Esophagus squamous epithelium (tissue), 5 donors: ENCODE data around the gene TACR2. TPM values are rescaled to one million over a fixed set of nuclear protein-coding genes. Genes with fewer than 3 reads are reported as not detected.
A peak's percentile ranks its signal among the peaks of the same experiment; 100 is the strongest.

Experiments
- DNase-seq: peaks from one replicate; lab custom pipeline; 2025; lab: John Stamatoyannopoulos, UW
- H3K27ac ChIP-seq, 4 donors: fragments of 200-600 bp; sonication (generic); one replicate each; pipeline ENCODE4 v1.5.1; 2016 to 2019; ENCODE audit warnings: mild to moderate bottlenecking in 1 of 4
- H3K27me3 ChIP-seq, 4 donors: fragments of 200-600 bp; sonication (generic); 1 replicate in 3 of 4; 2 replicates in 1 of 4; pipeline versions ENCODE4 v1.5.1 to v1.6.0; 2017 to 2021; ENCODE audit warnings: antibody characterized with exemption in 1 of 4
- H3K36me3 ChIP-seq, 3 donors: fragments of 200-600 bp; sonication (generic); one replicate each; pipeline ENCODE4 v1.5.1; 2016 to 2019
- H3K4me1 ChIP-seq, 3 donors: fragments of 200-600 bp; sonication (generic); one replicate each; pipeline ENCODE4 v1.5.1; 2017 to 2019
- H3K4me3 ChIP-seq, 4 donors: fragments of 200-600 bp; sonication (generic); 1 replicate in 3 of 4; 2 replicates in 1 of 4; pipeline ENCODE4 v1.5.1; 2016 to 2019; ENCODE audit warnings: mild to moderate bottlenecking in 2 of 4, moderate library complexity in 1 of 4
- H3K9me3 ChIP-seq, 3 donors: fragments of 200-600 bp; sonication (generic); one replicate each; pipeline ENCODE4 v1.5.1; 2016 to 2019
- POLR2A ChIP-seq, 4 donors: fragments of 450-650 bp; IDR thresholded peaks; one replicate each; pipeline ENCODE4 v1.6.1; 2017; ENCODE audit warnings: antibody characterized with exemption in 4 of 4, mild to moderate bottlenecking in 4 of 4, moderate library complexity in 3 of 4
- WGBS, 2 donors: methylation state at CpG; one replicate each; pipeline ENCODE4 v1.1.5; 2018; 5-methylcytosine and 5-hydroxymethylcytosine counted together
- intact Hi-C: fragments of 100-400 bp; cut with DNase I; formaldehyde crosslinking; loops from one replicate; pipeline ENCODE4 v1.15.0; 2022
- total RNA-seq, 4 donors: library from RNA; depleted of rRNA; stranded (reverse); fragments of >200 nt; gene quantifications; one replicate each; pipeline ENCODE4 v1.1.0, GENCODE V29; 2016
- TF ChIP-seq, protein P1 (sequence below), 6 experiments: fragments of 450-650 bp in 4 of 6; fragments of 200-600 bp in 2 of 6; sonication (generic) in 2 of 6; IDR thresholded peaks; one replicate each; pipeline ENCODE4 v1.5.1; 2016 to 2019; ENCODE audit warnings: antibody characterized with exemption in 6 of 6, mild to moderate bottlenecking in 4 of 6, moderate library complexity in 4 of 6
- donor health status: DM: yes; HTN: yes; CAD: no.

TACR2 gene
- total RNA-seq, 4 donors from 2014 or later: 0.72 to 24.0 (median 4.4) TPM

DNA sequence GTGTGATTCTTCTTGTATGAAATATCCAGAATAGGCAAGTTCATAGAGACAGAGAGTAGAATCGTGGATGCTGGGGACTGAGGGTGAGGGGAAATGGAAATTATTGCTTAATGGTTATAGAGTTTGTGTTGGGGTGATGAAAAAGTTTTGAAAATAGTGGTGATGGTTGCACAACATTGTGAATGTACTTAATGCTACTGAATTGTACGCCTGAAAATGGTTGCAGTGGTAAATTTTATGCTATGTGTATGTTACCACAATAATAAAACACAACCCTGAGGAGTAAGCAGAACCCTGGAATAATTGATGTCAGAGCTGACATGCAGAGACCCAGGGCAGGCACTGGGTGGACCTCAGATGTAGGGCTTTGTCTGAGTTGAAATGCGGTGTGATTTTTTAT, 57.6 kb downstream of the TACR2 start:
- Histone ChIP-seq H3K4me3 (no peak overlapping the region), H3K4me1 (peaks cover 45 to 66% (median 46%) of the 10 kb centered on the region in 3 donors), H3K36me3 (peaks cover 0 to 61% (median 0%) of the 10 kb centered on the region in 3 donors), H3K27me3 (no peaks in the 10 kb centered on the region), H3K9me3 (no peaks in the 10 kb centered on the region), H3K27ac (peak overlapping the region; percentile 74 to 90 (median 86))
- intact Hi-C loops: no loop called here
- 72 to 79% methylated on average over 3 of the region's 3 CpGs for WGBS, 2 donors
- no peak for DNase-seq
- TF ChIP-seq POLR2A (IDR thresholded peaks at IDR 0.05): no peak
- TF ChIP-seq, protein P1, sequence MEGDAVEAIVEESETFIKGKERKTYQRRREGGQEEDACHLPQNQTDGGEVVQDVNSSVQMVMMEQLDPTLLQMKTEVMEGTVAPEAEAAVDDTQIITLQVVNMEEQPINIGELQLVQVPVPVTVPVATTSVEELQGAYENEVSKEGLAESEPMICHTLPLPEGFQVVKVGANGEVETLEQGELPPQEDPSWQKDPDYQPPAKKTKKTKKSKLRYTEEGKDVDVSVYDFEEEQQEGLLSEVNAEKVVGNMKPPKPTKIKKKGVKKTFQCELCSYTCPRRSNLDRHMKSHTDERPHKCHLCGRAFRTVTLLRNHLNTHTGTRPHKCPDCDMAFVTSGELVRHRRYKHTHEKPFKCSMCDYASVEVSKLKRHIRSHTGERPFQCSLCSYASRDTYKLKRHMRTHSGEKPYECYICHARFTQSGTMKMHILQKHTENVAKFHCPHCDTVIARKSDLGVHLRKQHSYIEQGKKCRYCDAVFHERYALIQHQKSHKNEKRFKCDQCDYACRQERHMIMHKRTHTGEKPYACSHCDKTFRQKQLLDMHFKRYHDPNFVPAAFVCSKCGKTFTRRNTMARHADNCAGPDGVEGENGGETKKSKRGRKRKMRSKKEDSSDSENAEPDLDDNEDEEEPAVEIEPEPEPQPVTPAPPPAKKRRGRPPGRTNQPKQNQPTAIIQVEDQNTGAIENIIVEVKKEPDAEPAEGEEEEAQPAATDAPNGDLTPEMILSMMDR (IDR thresholded peaks at IDR 0.05): no peak

DNA sequence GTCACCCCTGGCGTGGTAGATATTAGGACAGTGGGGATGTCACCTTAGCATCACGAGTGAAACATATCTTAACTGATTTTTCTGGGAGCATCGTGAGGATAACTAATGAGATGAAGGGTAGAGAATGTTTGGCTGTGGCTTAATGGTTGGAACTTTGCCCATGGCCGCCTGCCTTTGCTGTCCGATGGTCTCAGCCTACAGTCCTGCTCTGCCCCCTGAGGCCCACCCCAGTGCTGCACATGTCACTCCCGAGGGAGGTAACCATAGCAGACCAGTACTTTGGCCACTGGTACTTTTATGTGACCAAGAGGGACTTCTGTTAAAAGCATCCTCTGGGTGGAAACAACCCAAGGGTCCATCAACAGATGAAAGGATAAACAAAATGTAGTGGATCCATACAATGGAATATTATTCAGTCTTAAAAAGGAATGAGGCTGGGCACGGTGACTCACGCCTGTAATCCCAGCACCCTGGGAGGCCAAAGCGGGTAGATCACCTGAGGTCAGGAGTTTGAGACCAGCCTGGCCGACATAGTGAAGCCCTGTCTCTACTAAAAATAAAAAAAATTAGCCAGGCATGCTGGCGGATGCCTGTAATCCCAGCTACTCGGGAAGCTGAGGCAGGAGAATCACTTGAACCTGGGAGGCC, 58.4 kb downstream of the TACR2 start:
- Histone ChIP-seq H3K36me3 (peaks cover 0 to 62% (median 0%) of the 10 kb centered on the region in 3 donors), H3K9me3 (no peaks in the 10 kb centered on the region), H3K4me1 (peaks cover 43 to 57% (median 44%) of the 10 kb centered on the region in 3 donors), H3K4me3 (no peak overlapping the region), H3K27me3 (no peaks in the 10 kb centered on the region), H3K27ac (peak overlapping the region in 3 of 4 donors; percentile 18 to 90 (median 87))
- intact Hi-C loops: no loop called here
- no peak for DNase-seq
- TF ChIP-seq, protein P1 (IDR thresholded peaks at IDR 0.05): no peak
- no peak for TF ChIP-seq POLR2A (IDR thresholded peaks at IDR 0.05)
- 69 to 82% methylated on average over 12 of the region's 12 CpGs for WGBS, 2 donors

DNA sequence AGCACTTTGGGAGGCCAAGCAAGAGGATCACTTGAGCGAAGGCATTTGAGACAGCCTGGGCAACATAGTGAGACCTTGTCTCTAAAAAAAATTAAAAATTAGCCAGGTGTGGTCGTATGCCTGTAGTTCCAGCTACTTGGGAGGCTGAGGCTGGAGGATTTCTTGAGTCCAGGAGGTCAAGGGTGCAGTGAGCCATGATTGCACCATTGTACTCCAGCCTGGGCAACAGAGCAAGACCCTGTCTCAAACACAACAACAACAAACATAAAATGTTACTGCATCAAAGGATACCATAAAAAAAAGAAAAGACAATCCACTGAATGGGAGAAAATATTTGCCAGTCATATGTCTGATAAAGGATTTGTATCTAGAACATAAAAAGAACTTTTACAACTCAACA, 60.5 kb downstream of the TACR2 start:
- no peak overlapping the region for H3K4me3 ChIP-seq
- peaks cover 0 to 71% (median 0%) of the 10 kb centered on the region in 3 donors for H3K36me3 ChIP-seq
- WGBS, 2 donors: 84 to 90% methylated on average over 2 of the region's 2 CpGs
- H3K27ac ChIP-seq: no peak overlapping the region
- TF ChIP-seq, protein P1 (IDR thresholded peaks at IDR 0.05): no peak
- TF ChIP-seq POLR2A (IDR thresholded peaks at IDR 0.05): no peak
- intact Hi-C loops: no loop called here
- H3K9me3 ChIP-seq: no peaks in the 10 kb centered on the region
- no peak for DNase-seq
- H3K4me1 ChIP-seq: peaks cover 22 to 48% (median 25%) of the 10 kb centered on the region in 3 donors
- no peaks in the 10 kb centered on the region for H3K27me3 ChIP-seq

DNA sequence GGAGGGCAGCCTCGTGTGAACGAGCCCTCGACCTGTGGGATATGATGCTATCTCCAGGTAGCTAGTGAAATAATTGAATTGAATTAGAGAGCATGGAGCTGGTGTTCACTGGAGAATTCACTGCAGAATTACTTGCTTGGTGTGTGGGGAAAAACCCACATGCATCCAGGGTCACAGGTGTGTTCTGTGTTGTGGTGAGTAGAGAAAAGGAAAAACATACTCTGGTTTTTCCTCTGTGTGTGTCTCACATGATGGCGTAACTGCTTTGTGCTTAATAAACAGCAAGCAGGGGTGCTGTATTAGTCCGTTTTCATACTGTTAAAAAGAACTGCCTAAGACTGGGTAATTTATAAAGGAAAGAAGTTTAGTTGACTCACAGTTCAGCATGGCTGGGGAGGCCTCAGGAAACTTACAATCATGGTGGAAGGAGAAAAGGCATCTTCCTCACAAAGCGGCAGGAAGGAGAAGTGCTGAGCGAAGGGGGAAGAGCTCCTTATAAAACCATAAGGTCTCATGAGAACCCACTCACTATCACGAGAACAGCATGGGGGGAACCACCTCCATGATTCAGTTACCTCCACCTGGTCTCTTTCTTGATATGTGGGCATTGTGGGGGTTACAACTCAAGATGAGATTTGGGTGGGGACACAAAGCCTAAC, 62.6 kb downstream of the TACR2 start:
- WGBS, 2 donors: 80 to 89% methylated on average over 8 of the region's 8 CpGs
- no peak for TF ChIP-seq POLR2A (IDR thresholded peaks at IDR 0.05)
- Histone ChIP-seq H3K36me3 (peaks cover 0 to 79% (median 0%) of the 10 kb centered on the region in 3 donors), H3K4me1 (peaks cover 7 to 38% (median 10%) of the 10 kb centered on the region in 3 donors), H3K9me3 (no peaks in the 10 kb centered on the region), H3K27me3 (no peaks in the 10 kb centered on the region), H3K27ac (no peak overlapping the region), H3K4me3 (no peak overlapping the region)
- DNase-seq: no peak
- intact Hi-C loops: no loop called here

Other genes with a start within 250 kb of the TACR2 start
- 10 to 100 TPM; 10.4 to 31.9 (median 20.9) TPM for gene SUPV3L1, start 236.7 kb downstream of the TACR2 start, total RNA-seq
- 1 to 10 TPM in 1 of 4 donors, under 1 TPM in 2, not detected in 1; 0.19 to 1.5 (median 0.19) TPM for gene HKDC1, start 196.6 kb downstream of the TACR2 start, total RNA-seq
- 100 to 1,000 TPM; 130 to 189 (median 142) TPM for gene HK1, start 138.4 kb downstream of the TACR2 start, total RNA-seq
- gene TSPAN15, start 34.5 kb upstream of the TACR2 start, total RNA-seq: 10 to 100 TPM in 3 of 4 donors, 1 to 10 TPM in 1; 3.6 to 24.0 (median 18.5) TPM
- not detected for gene NEUROG3, start 156.5 kb upstream of the TACR2 start, total RNA-seq
- 1 to 10 TPM in 3 of 4 donors, not detected in 1; 1.2 to 1.7 (median 1.3) TPM for gene FAM241B, start 213.3 kb upstream of the TACR2 start, total RNA-seq